GM08714 (cell line): ENCODE measurements around the gene CLASP1.
"Not testable (repeated sequence)": the region's sequence is repeated elsewhere in the genome, so short reads cannot be mapped to it uniquely, and the experiment has no call there.

Experiments
- H3K4me3 ChIP-seq: fragments of 200-500 bp; sonication (Bioruptor generic); 2 replicates; pipeline ENCODE4 v1.5.1; 2014; ENCODE audit warnings: mild to moderate bottlenecking, low read length, inconsistent platforms
- ZNF274 ChIP-seq: IDR thresholded peaks from 2 replicates; pipeline ENCODE4 v1.6.1; 2012; ENCODE audit warnings: mild to moderate bottlenecking, low read depth, low read length

CLASP1 gene

GRCh38 chr2:121348128-121348740 is 301.0 kb downstream of the CLASP1 start:
- no peak overlapping the region for H3K4me3 ChIP-seq
- no peak for TF ChIP-seq ZNF274

GRCh38 chr2:121346859-121347258 is 302.4 kb downstream of the CLASP1 start:
- no peak overlapping the region for H3K4me3 ChIP-seq
- no peak for TF ChIP-seq ZNF274

GRCh38 chr2:121346407-121346806 is 302.9 kb downstream of the CLASP1 start:
- no peak overlapping the region for H3K4me3 ChIP-seq
- TF ChIP-seq ZNF274: no peak

- no peak overlapping the region for H3K4me3 ChIP-seq
- TF ChIP-seq ZNF274: no peak
Observed at GRCh38 chr2:121345887-121346286, 303.4 kb downstream of the CLASP1 start.

DNA sequence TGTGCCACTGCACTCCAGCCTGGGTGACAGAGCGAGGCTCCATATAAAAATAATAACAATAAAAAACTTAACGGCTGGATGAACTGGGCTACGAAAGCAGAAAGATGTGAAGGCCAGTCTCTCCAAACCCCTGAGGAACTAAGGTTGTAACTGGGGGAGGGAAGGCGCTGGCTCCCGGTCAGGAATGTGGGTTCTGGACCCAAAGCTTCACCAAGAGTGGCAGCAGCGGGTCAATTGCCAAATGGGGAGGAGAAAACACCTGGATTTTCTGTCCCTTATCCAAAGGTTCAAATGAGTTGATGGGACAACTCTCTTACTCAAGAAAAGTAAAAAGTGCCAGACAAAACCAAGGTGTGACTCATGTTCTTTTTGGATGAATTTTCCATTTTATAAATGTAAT is 304.2 kb downstream of the CLASP1 start:
- H3K4me3 ChIP-seq: no peak overlapping the region
- TF ChIP-seq ZNF274: no peak

DNA sequence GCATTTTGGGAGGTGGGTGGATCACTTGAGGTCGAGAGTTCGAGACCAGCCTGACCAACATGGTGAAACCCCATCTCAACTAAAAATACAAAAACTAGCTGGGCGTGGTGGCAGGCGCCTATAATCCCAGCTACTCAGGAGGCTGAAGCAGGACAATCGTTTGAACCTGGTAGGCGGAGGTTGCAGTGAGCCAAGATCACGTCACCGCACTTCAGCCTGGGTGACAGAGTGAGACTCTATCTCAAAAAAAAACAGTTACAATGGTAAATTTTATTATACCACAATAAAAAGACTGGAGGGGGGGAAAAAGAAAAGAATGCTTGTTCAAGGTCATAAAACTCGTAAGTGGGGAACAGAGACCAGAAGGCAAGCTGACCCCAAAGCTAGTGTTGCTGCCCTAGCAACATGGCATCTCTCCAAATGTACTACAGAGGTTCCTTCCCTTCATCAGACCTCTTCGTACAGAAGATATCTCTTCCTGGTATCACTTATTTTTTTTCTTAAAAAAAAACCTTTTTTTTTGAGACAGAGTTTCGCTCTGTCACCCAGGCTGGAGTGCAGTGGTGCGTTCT is 305.3 kb downstream of the CLASP1 start:
- H3K4me3 ChIP-seq: not testable (repeated sequence)

GRCh38 chr2:121343191-121343590 is 306.1 kb downstream of the CLASP1 start:
- TF ChIP-seq ZNF274: no peak
- no peak overlapping the region for H3K4me3 ChIP-seq

DNA sequence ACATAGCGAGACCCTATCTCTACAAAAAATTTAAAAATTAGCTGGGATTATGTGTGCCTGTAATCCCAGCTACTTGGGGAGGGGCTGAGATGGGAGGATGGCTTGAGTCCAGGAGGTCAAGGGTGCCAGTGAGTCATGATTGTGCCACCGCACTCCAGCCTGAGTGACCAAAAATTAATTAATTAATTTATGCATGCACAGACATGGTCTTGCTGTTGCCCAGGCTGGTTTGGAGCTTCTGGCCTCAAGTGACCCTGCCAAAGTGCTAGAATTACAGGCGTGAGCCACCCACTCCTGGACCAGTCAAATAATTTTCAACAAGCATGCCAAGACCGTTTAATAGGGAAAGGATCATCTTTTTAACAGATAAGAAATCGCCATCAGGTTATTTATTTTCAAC is 306.5 kb downstream of the CLASP1 start:
- no peak for TF ChIP-seq ZNF274

GRCh38 chr2:121340926-121341325 is 308.3 kb downstream of the CLASP1 start:
- TF ChIP-seq ZNF274: no peak

More for the DNA sequence above, 306.5 kb downstream of the CLASP1 start:
- no peak overlapping the region for H3K4me3 ChIP-seq

GRCh38 chr2:121338281-121338680 is 311.0 kb downstream of the CLASP1 start:
- H3K4me3 ChIP-seq: no peak overlapping the region
- no peak for TF ChIP-seq ZNF274

More at GRCh38 chr2:121340926-121341325, 308.3 kb downstream of the CLASP1 start:
- no peak overlapping the region for H3K4me3 ChIP-seq

DNA sequence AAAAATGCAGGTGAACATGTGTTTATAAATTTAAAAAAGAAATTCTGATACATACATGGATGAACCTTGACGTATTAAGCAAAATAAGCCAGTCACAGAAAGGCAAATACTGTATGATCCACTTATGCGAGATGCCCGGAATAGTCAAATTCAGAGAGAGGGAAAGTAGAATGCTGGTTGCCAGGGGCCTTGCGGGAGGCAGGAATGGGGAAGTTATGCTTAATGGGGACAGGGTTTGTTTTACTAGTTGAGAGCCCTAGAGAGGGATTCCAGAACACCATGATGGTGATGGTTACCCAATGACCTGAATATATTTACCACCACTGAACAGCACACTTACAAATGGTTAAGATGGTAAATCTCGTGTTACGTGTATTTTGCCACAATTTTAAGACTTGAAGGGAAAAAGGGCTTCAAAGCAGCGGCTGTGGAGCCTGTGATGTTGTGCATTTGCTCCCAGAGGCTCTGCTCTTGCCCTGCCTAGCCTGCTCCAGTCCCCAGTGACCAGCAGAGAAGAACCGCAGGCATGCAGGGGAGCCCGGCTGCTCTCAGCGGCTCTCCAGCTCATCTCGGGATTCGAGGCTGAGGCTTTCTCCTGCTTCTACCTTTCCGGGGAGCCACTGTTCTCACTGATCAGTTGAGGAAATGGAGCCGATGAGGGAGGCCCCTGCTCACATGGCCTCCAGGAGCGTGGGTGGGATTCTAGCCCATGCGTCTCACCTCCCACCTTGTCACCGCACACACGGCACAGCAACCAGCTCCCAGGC is 312.6 kb downstream of the CLASP1 start:
- TF ChIP-seq ZNF274: no peak

GRCh38 chr2:121335294-121336290 is 313.7 kb downstream of the CLASP1 start:
- no peak for TF ChIP-seq ZNF274
- H3K4me3 ChIP-seq: no peak overlapping the region

More for the DNA sequence above, 312.6 kb downstream of the CLASP1 start:
- no peak overlapping the region for H3K4me3 ChIP-seq

GRCh38 chr2:121334581-121335293 is 314.5 kb downstream of the CLASP1 start:
- TF ChIP-seq ZNF274: no peak
- no peak overlapping the region for H3K4me3 ChIP-seq
